ENCODE measurements around the gene FANCD2OS.

DNA sequence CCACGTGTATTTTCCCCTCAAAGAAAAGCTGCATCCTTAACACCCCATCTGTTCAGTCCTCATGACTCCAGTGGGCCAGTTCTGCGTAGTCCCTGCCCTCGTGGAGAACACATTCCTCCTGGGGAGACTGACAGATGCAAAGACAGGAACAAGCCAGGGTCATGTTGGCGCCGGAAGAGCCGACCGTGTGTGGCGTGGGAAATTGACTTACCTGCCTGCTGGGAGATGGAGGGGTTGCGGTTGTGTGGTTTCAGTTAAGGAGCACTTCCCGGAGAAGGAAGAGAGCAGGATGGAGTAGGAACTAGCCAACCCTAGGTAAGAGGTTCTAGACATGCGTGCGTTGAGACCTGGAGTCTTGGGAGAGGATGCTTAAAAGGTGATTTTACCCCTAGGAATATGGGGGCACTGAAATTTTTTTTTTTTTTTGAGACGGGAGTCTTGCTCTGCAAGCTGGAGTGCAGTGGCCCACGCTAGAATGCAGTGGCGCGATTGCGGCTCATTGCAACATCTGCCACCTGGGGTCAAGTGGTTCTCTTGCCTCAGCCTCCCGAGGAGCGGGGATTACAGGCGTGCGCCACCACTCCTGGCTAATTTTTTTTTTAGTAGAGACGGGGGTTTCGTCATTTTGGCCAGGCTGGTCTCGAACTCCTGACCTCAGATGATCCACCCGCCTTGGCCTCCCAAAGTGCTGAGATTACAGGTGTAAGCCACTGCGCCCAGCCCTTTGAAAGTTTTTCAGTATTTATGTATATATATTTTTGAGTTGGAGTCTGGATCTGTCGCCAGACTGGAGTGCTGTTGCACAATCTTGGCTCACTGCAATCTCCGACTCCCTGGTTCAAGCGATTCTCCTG lies 34.9 kb upstream of the FANCD2OS start:
- no peak for TF ChIP-seq CTCF (IDR thresholded peaks at IDR 0.05; ENCODE audit: insufficient read depth, low read depth, low read length)
- TF ChIP-seq EZH2 (IDR thresholded peaks at IDR 0.05; ENCODE audit: insufficient read depth, low read length): no peak

All from astrocyte (in vitro differentiated cells and primary cell).